ENCODE measurements around the gene SGCA.

SGCA gene

GRCh38 chr17:50143461-50144176, 22.2 kb upstream of the SGCA start:
- peak overlapping the region; percentile 93 for H3K27ac Mint-ChIP-seq
- peaks cover 85% of the 10 kb centered on the region for H3K4me1 Mint-ChIP-seq
- no peaks in the 10 kb centered on the region for H3K27me3 Mint-ChIP-seq
- no peaks in the 10 kb centered on the region for H3K9me3 Mint-ChIP-seq
- no peak for ATAC-seq
- peaks cover 95% of the 10 kb centered on the region for H3K36me3 Mint-ChIP-seq
- H3K4me3 Mint-ChIP-seq: peak overlapping the region; percentile 99

GRCh38 chr17:50144355-50144754, 21.4 kb upstream of the SGCA start:
- peak overlapping the region; percentile 99 for H3K4me3 Mint-ChIP-seq
- H3K27ac Mint-ChIP-seq: peak overlapping the region; percentile 93
- H3K9me3 Mint-ChIP-seq: no peaks in the 10 kb centered on the region
- no peak for ATAC-seq
- H3K36me3 Mint-ChIP-seq: peaks cover 93% of the 10 kb centered on the region
- no peaks in the 10 kb centered on the region for H3K27me3 Mint-ChIP-seq
- peaks cover 82% of the 10 kb centered on the region for H3K4me1 Mint-ChIP-seq

GRCh38 chr17:50144845-50145531, 20.8 kb upstream of the SGCA start:
- peak overlapping the region; percentile 99 for H3K4me3 Mint-ChIP-seq
- H3K36me3 Mint-ChIP-seq: peaks cover 87% of the 10 kb centered on the region
- no peaks in the 10 kb centered on the region for H3K27me3 Mint-ChIP-seq
- peaks cover 76% of the 10 kb centered on the region for H3K4me1 Mint-ChIP-seq
- H3K27ac Mint-ChIP-seq: peak overlapping the region; percentile 93
- no peaks in the 10 kb centered on the region for H3K9me3 Mint-ChIP-seq
- ATAC-seq: no peak

GRCh38 chr17:50145532-50146229, 20.1 kb upstream of the SGCA start:
- Mint-ChIP-seq H3K36me3 (peaks cover 80% of the 10 kb centered on the region), H3K4me1 (peaks cover 69% of the 10 kb centered on the region), H3K9me3 (no peaks in the 10 kb centered on the region), H3K4me3 (peak overlapping the region; percentile 99), H3K27me3 (no peaks in the 10 kb centered on the region), H3K27ac (peak overlapping the region; percentile 93)
- no peak for ATAC-seq

- no peak for ATAC-seq
- no peaks in the 10 kb centered on the region for H3K27me3 Mint-ChIP-seq
- H3K27ac Mint-ChIP-seq: peak overlapping the region; percentile 93
- peaks cover 62% of the 10 kb centered on the region for H3K4me1 Mint-ChIP-seq
- peaks cover 73% of the 10 kb centered on the region for H3K36me3 Mint-ChIP-seq
- no peaks in the 10 kb centered on the region for H3K9me3 Mint-ChIP-seq
- peak overlapping the region; percentile 99 for H3K4me3 Mint-ChIP-seq
Measured at GRCh38 chr17:50146230-50146926, 19.4 kb upstream of the SGCA start.

- no peak for ATAC-seq
- no peaks in the 10 kb centered on the region for H3K27me3 Mint-ChIP-seq
- H3K9me3 Mint-ChIP-seq: no peaks in the 10 kb centered on the region
- peak overlapping the region; percentile 93 for H3K27ac Mint-ChIP-seq
- H3K36me3 Mint-ChIP-seq: peaks cover 66% of the 10 kb centered on the region
- H3K4me1 Mint-ChIP-seq: peaks cover 58% of the 10 kb centered on the region
- H3K4me3 Mint-ChIP-seq: peak overlapping the region; percentile 99
Measured at GRCh38 chr17:50146927-50147665, 18.7 kb upstream of the SGCA start.

DNA sequence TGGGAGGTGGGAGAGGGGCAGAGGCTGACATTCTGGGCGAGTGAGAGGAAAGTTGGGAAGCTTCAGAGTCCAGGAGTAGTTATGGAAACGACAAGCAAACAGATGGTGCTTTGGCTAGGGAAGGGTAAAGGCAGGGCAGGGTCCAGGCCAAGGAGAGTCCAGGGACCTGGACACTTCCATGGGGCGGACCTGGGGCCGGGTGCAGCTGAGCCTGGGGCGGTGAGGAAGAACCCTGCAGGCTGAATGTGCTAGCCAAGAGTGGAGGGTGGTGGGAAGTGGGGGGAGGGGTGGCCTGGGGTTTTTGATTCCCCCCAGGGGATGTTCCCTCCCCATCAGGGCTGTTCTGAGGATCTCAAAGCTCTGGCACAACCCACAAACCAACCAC, 18.0 kb upstream of the SGCA start:
- Mint-ChIP-seq H3K36me3 (peaks cover 59% of the 10 kb centered on the region), H3K27ac (peak overlapping the region; percentile 93), H3K4me3 (peak overlapping the region; percentile 99), H3K27me3 (no peaks in the 10 kb centered on the region), H3K9me3 (no peaks in the 10 kb centered on the region), H3K4me1 (peaks cover 55% of the 10 kb centered on the region)
- ATAC-seq: peak; percentile 2

DNA sequence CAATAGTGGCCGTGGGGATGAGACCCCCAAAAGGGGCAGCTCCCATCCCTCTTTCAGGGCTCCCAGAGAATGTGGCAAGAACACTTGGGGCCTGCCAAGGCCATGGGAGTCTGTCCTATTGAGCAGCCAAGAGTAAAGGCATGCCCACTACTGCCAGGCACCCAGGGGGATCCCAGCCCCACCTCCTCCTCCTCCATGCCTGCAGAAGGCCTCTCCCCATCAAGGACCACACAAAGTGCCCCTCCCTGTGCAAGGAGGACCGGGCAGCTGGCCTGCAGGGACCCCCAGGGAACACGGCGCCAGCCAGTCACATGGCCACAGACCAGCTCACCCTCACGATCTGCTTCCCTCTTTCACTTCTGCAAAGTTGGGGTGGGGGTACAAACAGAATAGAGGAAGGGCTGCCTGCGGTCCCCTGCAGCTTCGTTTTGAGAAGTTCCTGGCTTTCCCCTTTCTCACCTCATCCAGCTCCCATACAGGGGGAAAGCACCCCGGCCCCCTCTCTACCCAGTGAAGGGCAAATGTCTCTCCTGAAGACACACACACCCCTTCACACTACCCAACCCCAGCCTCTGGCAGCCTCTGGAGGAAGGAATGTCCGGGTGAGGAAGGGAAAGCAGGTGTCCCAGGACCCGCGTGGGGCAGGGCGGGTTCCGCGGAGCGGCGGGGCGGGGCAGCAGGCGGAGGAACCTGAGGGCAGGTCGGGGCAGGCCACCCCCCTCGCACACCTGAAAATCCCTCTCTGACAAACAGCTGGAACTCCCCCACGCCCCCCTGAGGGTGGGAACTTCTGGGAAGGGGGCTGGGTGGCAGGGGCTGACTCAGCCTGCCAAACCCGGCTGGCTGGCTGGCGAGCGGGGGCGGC, 17.3 kb upstream of the SGCA start:
- Mint-ChIP-seq H3K27ac (peak overlapping the region; percentile 93), H3K4me3 (peak overlapping the region; percentile 99), H3K27me3 (no peaks in the 10 kb centered on the region), H3K36me3 (peaks cover 53% of the 10 kb centered on the region), H3K4me1 (peaks cover 49% of the 10 kb centered on the region), H3K9me3 (no peaks in the 10 kb centered on the region)
- peak; percentile 82 for ATAC-seq

DNA sequence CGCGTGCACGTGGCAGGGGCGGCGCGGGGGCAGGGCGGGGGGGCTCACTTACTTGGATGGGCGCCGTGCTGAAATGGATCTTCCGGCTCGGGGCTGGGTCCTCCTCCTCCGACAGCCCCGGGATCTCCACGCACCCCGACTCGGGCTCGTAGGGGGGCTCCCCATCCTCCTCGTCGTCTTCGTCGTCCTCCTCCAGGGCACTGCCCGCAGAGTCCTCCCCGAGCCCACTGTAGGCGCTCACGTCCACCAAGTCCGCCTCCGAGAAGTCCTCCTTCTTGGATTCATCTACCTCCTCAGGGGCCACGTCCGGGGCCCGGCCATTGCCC, 16.8 kb upstream of the SGCA start:
- Mint-ChIP-seq H3K4me1 (peaks cover 47% of the 10 kb centered on the region), H3K27me3 (no peaks in the 10 kb centered on the region), H3K4me3 (peak overlapping the region; percentile 99), H3K36me3 (peaks cover 48% of the 10 kb centered on the region), H3K27ac (peak overlapping the region; percentile 93), H3K9me3 (no peaks in the 10 kb centered on the region)
- no peak for ATAC-seq

- no peak for ATAC-seq
Measured at GRCh38 chr17:50149417-50150353, 16.1 kb upstream of the SGCA start.

GRCh38 chr17:50150354-50151040, 15.3 kb upstream of the SGCA start, which contains the start of gene PPP1R9B:
Gene PPP1R9B (minus strand): TSS chr17:50150677. CDS start chr17:50150513, 164 bp downstream.
- Mint-ChIP-seq H3K9me3 (no peaks in the 10 kb centered on the region), H3K27me3 (no peaks in the 10 kb centered on the region), H3K4me3 (peak within 1 kb of the TSS; percentile 99), H3K36me3 (peaks cover 34% of the 10 kb centered on the region), H3K27ac (peak within 1 kb of the TSS; percentile 94), H3K4me1 (peaks cover 44% of the 10 kb centered on the region)
- ATAC-seq: no peak

More at GRCh38 chr17:50149417-50150353, 16.1 kb upstream of the SGCA start:
- no peaks in the 10 kb centered on the region for H3K27me3 Mint-ChIP-seq
- peaks cover 42% of the 10 kb centered on the region for H3K36me3 Mint-ChIP-seq
- H3K27ac Mint-ChIP-seq: peak overlapping the region; percentile 94
- no peaks in the 10 kb centered on the region for H3K9me3 Mint-ChIP-seq
- peak overlapping the region; percentile 99 for H3K4me3 Mint-ChIP-seq
- peaks cover 47% of the 10 kb centered on the region for H3K4me1 Mint-ChIP-seq

DNA sequence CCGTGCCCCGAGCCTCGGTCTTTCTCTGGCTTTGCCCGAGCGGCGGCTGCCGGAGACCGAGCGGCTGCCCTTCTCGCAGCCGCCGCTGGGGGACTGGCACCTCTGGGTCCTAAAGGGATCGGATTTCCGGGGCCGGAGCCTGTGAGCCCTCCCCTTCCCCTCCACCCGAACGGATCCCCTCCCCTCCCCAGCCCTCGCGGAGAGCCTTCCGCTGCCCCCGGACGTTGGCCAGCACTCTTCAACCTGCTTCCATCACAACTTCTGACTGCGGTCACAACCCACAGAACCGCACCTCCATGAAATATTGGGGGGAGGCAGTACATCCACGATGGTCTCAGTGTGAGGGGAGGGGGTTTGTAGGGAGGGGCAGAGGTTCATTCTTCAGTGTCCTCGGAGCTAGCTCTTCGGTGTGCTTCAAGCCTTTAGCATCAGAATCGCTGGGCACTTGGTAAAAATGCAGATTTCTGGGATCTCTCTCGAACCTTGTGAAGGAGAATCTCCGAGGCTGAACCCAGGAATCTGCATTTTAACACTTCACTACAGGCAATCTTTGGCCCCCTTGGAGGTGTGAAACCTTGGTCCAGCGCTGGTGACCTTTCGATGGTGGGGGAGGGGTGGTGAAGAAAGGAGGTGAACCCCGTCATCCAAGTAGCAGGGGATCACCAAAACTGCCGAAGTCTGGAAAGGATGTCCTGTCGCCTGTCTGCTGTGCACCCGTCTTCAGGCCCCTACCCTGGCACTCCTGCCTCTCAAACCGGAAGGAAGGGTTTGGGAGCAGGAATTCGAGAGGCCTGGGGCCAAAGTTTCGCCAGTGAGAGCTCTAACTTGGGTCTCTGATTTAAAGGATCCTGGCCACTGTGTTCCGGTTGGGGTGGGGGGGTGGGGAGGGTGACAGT, 14.5 kb upstream of the SGCA start:
- H3K36me3 Mint-ChIP-seq: peaks cover 27% of the 10 kb centered on the region
- no peaks in the 10 kb centered on the region for H3K27me3 Mint-ChIP-seq
- H3K27ac Mint-ChIP-seq: peak overlapping the region; percentile 94
- no peaks in the 10 kb centered on the region for H3K9me3 Mint-ChIP-seq
- ATAC-seq: peak; percentile 70
- H3K4me1 Mint-ChIP-seq: peaks cover 36% of the 10 kb centered on the region
- H3K4me3 Mint-ChIP-seq: peak overlapping the region; percentile 92

All from stimulated activated memory B cell treated with anti-CD40 and anti-IgM and Interleukin-4, amounts not matched to agents 10 μg/mL and 1 μg/mL and 100 μg/mL, for 72 hours (primary cell).